HG03342 (cell line): ENCODE data around the gene FBXL5.
A peak's percentile ranks its signal among the peaks of the same experiment; 100 is the strongest.
"Not testable (repeated sequence)": the region's sequence is repeated elsewhere in the genome, so short reads cannot be mapped to it uniquely, and the experiment has no call there.

Source experiments
- ATAC-seq: cut with Tn5 transposase; IDR thresholded peaks from one replicate; pipeline ENCODE4 v1.9.1; 2021; ENCODE audit warnings: mild to moderate bottlenecking, moderate library complexity; ENCODE audit not compliant: unreplicated experiment

Gene FBXL5

GRCh38 chr4:15652841-15653240 lies 2.3 kb downstream of the FBXL5 start:
- no peak for ATAC-seq

GRCh38 chr4:15652191-15652590 lies 3.0 kb downstream of the FBXL5 start:
- ATAC-seq = no peak

- ATAC-seq = no peak
These were observed 3.5 kb downstream of the FBXL5 start for GRCh38 chr4:15651676-15652075.

GRCh38 chr4:15649914-15650545 lies 5.1 kb downstream of the FBXL5 start:
- peak; percentile 44 for ATAC-seq

- ATAC-seq = no peak
These were observed 6.6 kb downstream of the FBXL5 start for GRCh38 chr4:15648600-15648999.

- ATAC-seq = no peak
These were observed 16.7 kb downstream of the FBXL5 start for GRCh38 chr4:15638418-15638817.

GRCh38 chr4:15636818-15637217 lies 18.3 kb downstream of the FBXL5 start:
- ATAC-seq = no peak

GRCh38 chr4:15617407-15617806 lies 37.8 kb downstream of the FBXL5 start:
- ATAC-seq = not testable (repeated sequence)

GRCh38 chr4:15614891-15615290 lies 40.3 kb downstream of the FBXL5 start:
- not testable (repeated sequence) for ATAC-seq

GRCh38 chr4:15612136-15612535 lies 43.0 kb downstream of the FBXL5 start:
- ATAC-seq = no peak

GRCh38 chr4:15610855-15611254 lies 44.3 kb downstream of the FBXL5 start:
- no peak for ATAC-seq

- no peak for ATAC-seq
These were observed 49.6 kb downstream of the FBXL5 start for GRCh38 chr4:15605537-15605936.

- no peak for ATAC-seq
These were observed 53.3 kb downstream of the FBXL5 start for GRCh38 chr4:15601862-15602261.

- no peak for ATAC-seq
These were observed 55.0 kb downstream of the FBXL5 start for GRCh38 chr4:15600176-15600575.

- ATAC-seq = no peak
These were observed 56.5 kb downstream of the FBXL5 start for GRCh38 chr4:15598644-15599043.

GRCh38 chr4:15592799-15593198 lies 62.4 kb downstream of the FBXL5 start:
- no peak for ATAC-seq

GRCh38 chr4:15587649-15588048 lies 67.5 kb downstream of the FBXL5 start:
- no peak for ATAC-seq

- no peak for ATAC-seq
These were observed 69.1 kb downstream of the FBXL5 start for GRCh38 chr4:15586066-15586465.

- ATAC-seq = no peak
These were observed 69.8 kb downstream of the FBXL5 start for GRCh38 chr4:15585331-15585730.

GRCh38 chr4:15584785-15585184 lies 70.4 kb downstream of the FBXL5 start:
- no peak for ATAC-seq

- no peak for ATAC-seq
These were observed 77.6 kb downstream of the FBXL5 start for GRCh38 chr4:15577508-15577907.

GRCh38 chr4:15575966-15576365 lies 79.2 kb downstream of the FBXL5 start:
- ATAC-seq = no peak

GRCh38 chr4:15569746-15570145 lies 85.4 kb downstream of the FBXL5 start:
- no peak for ATAC-seq
